NCI-H1417 treated with DMSO at 0.1 percent for 48 hours (cell line): ENCODE results near the gene SMYD3.
"Not testable (repeated sequence)": the region's sequence is repeated elsewhere in the genome, so short reads cannot be mapped to it uniquely, and the experiment has no call there.

Source experiments
- DNase-seq: peaks from one replicate; lab custom pipeline; 2025; lab: John Stamatoyannopoulos, UW

The SMYD3 gene

DNA sequence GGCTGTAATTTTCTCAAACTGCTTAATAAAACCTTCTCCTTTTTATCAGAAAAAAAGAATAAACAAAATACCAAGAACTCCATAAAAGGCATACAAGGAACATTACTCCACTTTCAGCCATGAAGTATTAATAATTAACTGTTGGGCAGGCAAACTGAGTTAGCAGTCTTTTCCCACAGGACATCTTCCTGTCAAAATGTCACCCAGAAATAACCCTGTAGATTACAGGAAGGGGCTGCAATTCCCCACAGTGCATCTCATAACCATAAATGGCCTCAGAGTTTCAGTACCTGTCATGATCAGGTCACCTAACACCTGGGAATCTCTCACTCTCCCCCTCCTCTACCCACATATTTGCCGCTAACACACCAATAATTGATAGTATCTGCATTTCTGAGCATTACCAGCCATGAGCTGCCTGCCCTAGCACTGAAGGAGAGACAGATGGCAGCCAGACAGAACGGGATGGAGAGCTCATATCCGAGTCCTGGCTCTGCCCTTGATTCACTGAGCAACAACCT is 475.0 kb downstream of the SMYD3 start:
- no peak for DNase-seq

DNA sequence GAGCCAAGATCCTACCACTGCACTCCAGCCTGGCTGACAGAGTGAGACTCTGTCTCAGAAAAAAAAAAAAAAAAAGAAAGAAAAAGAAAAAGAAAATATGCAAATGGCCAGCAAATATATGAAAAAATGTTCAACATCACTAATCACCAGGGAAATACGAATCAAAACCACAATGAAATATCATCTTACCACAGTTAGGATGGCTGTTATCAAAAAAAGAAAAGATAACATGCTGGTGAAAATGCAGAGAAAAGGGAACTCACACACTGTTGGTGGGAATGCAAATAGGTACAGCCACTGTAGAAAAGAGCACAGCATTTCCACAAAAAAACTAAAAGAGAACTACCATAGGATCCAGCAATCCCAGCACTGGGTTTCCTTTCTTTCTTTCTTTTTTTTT is 477.5 kb downstream of the SMYD3 start:
- DNase-seq = no peak

DNA sequence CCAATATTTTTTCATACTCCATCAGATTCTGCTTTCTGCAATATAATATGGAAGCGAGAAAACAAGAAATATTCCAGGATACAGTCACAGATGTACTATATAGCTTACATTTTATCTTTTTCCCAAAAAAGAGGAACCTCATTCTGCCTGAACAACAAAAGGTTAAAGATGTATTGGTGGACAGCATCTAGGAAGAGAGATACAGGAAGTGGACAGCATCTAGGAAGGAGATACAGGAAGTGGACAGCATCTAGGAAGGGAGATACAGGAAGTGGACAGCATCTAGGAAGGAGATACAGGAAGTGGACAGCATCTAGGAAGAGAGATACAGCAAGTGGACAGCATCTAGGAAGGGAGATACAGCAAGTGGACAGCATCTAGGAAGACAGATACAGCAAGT is 483.0 kb downstream of the SMYD3 start:
- DNase-seq = not testable (repeated sequence)

DNA sequence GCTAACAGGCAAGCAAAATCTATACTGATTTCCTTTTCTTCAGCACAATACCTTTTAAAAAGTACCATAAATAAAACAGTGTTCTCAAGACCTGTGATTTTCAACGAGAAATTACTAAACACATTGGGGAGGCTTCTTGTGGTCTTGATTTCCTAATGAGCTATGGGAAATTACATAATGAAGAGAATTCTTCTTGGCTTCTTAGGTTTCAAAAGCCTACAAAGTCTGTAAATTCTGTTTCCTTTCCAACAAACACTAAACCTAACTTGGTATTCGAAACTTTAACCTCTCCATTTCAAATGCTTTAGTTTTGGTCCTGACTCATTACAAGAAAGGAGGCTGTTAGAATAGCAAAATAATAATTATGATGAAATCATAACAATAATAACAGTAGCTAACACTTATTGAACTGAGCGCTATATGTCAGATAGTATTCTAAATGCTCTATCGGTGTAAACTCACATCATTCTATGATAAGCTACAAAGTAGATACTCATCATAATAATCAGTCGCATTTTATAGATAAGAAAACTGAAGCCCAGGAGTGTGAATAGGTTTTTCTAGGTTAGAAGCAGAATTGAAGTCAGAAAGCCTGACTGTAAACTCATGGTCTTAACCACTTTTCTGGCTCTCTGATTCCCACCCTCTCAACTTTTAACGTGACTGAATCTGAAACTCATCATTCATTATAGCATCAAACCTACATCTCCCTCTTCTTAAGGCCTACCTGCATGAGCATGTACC is 486.7 kb downstream of the SMYD3 start:
- no peak for DNase-seq

DNA sequence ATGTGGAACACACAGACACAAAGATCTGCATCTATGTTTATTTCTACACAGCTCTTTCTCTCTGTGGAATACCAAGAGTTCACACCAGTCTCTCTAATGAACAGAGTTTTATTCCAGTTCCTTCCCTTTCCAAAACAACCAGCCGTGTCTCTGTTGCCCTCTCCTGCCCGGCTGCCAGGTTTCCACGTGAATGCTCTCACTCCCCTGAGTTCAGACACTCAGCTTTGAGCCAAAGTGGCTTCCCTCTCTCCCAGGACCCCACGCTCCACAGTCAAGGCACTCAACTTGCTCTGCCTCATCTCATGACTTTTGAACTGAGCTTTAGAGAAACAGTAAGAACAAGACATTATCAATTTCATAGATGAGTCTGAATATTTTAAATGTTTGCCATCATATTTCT is 488.9 kb downstream of the SMYD3 start:
- no peak for DNase-seq

DNA sequence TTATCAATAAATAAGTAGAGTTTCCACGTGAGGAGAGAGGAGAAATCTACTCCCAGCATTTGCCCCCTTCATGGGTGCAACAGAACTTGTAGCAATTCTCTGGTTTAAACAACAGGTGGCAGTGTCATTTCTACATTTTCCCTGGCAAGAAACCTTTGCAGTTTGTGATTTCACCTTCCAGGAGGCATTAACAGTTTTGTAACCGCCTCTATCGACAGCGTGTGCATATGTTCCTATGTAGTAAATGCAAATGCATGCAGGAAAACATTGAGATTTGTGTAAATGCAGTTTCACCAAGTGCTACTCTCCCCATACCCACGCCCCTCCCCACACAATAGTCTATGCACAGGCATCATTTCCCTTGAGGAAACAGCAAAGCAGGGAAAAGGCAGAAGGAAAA is 494.7 kb downstream of the SMYD3 start:
- no peak for DNase-seq

DNA sequence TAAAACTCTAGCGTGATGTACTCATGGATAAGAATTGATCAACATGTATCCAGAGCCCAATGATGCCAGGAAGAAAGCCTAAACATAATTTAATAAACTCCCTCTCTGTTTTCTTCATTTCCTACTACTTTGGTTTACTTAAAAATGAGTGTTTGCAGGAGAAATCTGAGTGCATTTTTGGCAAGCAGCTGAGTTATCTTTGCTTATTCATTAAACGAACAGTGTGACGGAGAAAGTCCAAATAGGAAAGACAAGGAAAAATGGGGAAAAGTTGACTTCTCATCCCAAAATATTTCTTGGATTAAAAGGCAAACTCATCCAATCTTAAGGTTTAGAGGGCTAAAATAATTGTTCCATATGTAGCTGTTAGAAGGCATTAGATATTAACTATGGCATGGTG is 496.7 kb downstream of the SMYD3 start:
- no peak for DNase-seq

DNA sequence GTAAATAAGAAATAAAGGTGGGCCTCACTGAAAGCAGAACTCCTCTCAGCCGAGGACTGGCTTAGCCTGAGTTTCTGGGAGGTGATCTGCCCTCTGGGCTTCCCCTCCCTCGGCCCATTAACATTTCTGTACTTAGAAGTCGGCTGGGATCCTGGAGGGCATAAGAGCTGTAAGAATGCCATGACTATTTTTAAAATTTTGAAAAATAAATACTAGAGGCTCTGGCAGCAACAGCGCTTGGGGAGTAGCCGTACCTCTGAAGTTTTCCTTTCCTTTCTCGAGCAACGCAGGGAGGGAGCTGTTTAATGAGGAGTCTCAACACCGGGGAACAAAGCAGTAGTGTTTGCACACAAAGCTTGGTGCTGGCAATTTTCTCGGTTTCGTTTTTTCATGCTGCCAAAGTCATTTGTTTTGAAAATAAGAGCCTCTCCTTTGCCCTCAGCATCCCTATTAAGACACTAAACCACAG is 498.7 kb downstream of the SMYD3 start:
- DNase-seq = no peak

DNA sequence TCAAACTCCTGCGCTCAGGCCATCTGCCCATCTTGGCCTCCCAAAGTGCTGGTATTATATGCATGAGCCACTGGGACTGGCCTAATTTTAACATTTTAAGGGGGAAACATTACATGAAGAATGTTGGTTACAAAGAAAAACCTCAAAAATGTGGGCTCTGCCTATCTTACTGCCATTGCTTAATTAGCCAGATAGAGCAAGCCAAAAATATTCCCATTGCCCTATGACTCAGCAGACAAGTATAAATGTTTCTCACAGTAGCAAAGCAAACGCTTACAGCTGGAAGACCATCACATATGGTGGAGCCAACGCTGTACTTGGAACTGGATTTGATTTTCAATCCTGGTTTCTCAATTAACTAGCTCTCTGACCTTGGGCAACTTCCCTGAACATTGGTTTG is 502.0 kb downstream of the SMYD3 start:
- no peak for DNase-seq

DNA sequence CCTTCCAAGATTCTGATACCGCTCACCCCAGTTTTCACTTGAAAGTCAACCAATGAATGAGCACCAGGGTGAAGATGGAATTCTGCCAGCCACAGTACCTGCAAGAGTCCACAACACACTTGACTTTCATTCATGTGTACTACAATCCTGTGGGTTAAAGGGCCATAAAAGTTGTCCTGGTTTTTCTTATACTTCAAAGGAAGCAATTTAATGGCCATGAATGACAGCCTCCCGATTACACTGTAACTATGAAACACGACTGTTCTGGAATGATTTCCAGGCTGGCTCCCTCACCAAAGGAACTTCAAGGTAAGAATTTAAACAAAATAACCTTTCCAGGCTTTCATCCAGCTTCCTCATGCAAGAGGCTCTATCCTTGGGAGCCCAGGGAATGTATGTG is 502.8 kb downstream of the SMYD3 start:
- no peak for DNase-seq

DNA sequence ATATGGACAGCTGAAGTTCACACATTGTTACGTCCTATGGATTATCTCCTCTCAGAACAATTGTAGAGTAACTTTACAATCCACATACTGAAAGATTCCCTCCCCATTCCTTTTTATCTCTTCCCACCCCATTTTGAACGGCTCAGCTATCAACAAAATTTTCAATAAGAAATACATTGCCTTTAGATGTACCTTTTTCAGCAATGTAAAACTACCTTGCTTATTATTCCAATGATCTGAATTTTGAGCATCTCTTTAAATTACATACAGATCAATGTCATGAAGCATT is 503.7 kb downstream of the SMYD3 start:
- no peak for DNase-seq

DNA sequence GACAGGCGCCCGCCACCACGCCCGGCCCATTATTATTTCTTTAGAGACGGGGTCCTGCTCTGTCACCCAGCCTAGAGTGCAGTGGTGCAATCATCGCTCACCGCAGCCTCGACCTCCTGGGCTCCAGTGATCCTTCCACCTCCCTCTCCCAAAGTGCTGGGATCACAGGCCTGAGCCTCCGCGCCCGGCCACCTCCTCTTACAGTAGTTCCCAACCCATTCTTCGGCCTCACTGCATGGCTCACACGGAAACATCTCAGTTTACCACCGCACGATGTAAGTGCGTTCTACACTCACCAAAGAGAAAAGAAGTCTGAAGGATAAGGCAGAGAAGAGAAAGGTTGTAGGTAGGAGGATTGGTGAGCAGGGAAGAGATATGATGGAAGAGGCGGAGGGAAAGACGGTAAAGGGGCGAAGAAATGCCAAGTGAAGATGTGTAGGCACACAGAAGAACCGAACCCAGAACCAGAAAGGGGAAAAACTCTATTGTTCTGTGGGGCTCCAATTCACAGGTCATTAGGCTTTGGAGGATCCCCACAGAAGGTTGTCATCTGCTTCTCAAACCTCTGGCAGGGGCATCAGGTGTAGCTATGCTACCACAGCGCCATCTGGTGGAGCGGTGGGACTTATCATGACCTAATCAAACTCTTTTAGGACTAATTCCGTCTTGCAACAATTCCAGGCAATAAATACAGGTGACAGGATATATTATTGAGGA is 504.2 kb downstream of the SMYD3 start:
- DNase-seq = no peak

DNA sequence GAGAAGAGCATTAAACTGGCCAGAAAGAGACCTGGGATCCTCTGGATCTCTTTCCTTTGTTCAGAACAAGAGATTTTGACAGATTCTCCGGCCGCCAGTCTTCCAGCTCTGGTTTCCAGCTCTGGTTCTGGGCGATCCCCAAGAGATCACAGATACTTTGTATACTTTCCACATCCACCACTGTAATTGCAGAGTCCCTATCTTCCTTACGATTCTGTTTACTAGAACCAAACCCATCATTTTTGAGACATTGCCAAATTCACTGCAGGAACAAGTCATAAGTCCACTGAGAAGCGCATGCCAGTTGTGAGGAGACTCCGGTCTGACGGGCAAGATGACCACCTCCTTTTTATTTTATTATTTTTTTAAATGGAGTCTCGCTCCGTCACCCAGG is 505.2 kb downstream of the SMYD3 start:
- DNase-seq = no peak

DNA sequence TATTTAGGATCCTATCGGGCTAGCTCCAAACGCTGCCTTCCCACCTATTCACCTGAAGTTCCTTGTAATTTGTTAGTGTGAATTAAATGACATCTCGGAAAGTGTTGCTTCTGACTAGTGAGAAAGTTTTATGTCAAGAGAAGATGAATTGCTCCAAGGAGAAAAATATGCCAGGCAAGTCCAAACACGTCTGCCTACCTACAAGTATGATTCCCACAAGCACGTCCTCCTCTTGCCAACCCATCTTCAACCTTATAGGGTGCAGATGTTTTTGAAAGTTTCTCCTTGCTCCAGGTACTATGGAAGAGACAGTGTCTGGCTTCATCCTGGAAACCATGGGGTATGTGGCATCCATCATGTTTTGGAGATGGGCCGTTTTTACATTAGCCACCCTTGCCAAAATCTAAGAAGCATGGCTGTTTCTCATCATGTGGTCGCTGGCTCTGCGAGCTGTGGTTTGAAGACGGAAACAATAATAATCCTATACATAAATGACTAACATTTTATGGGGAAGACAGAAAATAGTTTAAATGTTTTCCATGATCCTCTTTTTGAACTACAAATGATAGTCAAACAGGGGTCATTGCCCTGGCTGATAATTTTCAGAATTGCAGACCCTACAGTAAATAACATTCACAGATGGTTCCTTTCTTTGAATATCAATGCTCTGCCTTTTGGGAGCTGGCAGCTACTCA is 505.8 kb downstream of the SMYD3 start:
- DNase-seq = no peak

DNA sequence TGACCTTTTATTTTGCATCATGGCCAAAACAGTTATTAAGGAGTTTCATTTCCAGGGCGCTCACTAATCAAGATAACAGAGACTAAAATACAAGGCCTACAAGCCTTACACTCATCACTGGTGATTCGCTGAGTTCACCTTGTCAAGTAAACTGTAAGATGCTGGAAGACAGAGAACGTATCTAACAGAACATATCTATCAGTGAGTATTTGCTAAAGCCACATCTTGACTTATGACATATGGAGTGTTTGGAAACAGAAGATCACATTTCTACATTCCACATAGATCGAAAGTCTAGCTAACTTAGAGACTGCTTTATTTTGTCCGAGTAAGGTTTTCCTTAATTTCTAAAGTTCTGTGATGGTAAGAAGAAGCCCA is 506.5 kb downstream of the SMYD3 start:
- DNase-seq = no peak

DNA sequence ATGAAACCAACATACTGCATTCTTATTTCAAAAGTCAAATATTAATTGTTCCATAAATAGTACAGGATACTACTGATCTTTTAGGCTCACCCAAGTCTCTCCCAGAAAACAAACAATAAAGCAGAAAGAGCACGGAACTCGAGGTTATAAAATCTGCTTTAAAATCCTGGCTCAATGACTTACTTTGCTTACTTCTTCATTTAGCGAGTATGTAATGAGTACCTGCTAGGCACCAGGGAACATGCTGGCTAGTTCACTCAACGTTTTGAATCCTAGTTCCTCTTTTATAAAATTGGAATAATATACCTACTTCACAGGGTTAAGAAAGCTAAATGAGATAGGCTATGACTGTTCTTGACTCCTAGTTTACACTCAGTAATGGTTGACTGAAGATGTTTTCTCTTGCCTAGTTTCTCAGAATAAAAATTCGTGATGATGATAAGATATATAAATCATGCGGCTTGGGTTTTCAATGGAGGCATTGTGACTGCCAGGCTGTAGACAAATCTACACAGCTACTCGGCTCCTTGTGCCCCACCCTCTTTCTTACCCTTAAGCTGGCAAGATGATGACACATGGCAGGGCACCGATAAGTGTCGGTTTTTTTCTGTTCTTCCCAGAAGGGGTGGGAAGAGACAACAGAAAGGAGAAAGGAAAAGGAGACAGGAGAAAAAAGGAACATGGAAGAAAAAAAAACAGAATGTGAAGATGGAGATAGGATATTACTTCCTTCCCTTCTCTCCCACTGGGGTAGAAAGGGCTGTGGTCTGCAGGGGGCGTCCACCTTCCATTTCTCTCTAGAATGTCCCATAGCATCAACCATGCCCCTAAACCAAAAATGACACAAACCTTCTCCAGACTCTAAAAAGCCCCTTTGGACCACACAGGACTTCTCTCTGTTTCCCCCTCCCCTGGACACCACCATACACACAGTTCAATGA is 507.1 kb downstream of the SMYD3 start:
- no peak for DNase-seq

DNA sequence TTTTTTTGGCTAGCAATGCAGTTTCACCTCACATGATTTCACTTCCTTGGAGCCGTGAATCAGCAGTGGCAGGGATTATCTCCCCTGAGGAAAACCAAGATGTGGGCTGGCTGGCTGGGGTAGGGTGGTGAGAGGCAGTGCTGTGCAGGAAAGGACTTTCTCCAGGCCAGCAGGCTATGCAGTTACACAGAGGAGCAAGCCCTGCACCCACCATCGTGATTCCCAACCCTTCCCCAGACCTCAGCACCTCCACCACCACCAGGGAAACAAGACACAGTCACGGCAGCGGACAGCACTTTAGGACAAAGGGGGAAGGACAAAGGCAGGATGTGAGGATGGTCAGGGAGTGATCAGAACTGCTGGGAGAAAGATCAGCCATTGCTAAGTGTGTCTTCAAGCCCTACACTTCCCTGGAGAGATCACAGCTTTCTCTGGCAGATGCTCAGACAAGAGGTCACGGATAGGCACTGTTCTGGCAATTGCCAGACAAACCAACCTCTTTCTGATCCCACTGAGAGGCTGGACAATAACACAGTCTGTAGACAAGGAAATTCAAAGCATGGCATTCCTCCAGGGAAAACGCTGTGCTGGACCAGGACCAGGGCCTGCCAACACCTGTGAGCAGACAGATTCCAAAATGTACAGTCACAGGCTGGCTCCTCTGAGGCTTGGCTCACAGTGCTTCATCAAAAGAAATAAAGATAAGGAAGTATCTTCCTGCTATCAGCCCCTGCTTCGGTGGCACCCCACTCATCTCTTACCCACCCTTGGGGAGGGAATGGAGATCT is 509.4 kb downstream of the SMYD3 start:
- DNase-seq = no peak

DNA sequence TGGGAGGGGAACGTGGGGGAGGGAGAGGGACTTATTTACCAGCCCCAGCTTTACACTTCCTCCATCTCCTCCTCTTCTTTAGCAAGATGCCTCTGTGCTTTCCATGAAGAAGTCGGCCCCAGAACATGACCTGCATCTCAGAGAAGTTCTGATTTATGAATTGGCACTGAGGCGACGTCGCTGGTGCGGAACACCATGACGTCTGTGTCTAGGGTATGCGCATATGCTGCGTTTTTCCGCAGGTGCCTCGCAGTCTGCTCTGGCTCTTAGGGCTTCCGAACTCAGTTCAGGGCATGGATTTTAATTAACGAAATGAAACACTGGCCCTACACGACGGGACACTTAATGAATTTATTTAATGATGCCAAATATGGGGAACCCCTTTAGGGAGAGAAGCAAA is 510.3 kb downstream of the SMYD3 start:
- DNase-seq = no peak

DNA sequence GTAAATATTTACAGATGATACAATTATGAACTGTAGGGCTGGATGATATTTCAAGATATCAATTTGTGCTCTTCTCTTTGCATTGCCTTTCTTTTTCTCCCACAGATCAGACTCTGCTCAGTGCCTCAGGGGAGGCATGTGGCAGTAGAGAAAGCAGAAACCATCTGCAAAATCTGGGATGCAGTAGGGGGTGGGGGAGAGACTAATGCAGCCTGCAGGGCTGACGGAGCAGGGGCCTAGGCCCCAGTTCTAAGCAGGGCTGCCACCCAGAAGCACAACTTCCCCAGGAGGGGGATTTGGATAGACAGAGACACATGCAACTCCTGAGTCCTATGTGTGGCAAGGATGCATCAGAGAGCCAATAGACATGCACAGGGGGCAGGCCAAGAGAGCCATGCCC is 511.6 kb downstream of the SMYD3 start:
- DNase-seq = no peak

DNA sequence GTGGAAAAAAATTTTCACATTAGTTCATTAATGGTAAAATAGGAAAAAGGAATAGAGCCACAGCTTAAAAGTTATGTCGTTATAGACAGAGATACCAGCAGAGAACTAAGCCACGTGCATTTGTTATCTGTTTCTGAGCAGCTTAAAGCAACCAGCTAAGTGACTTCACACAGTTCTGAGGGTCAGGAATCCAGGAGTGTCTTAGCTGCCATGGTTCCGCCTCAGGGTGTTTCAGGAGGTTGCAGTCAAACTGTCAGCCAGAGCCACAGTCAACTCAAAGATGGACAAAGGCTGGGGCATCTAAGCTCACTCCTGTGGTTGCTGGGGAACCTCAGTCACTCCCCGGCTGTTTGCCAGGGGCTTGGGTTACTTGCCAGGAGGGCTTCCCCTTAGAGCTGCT is 515.8 kb downstream of the SMYD3 start:
- DNase-seq = no peak

DNA sequence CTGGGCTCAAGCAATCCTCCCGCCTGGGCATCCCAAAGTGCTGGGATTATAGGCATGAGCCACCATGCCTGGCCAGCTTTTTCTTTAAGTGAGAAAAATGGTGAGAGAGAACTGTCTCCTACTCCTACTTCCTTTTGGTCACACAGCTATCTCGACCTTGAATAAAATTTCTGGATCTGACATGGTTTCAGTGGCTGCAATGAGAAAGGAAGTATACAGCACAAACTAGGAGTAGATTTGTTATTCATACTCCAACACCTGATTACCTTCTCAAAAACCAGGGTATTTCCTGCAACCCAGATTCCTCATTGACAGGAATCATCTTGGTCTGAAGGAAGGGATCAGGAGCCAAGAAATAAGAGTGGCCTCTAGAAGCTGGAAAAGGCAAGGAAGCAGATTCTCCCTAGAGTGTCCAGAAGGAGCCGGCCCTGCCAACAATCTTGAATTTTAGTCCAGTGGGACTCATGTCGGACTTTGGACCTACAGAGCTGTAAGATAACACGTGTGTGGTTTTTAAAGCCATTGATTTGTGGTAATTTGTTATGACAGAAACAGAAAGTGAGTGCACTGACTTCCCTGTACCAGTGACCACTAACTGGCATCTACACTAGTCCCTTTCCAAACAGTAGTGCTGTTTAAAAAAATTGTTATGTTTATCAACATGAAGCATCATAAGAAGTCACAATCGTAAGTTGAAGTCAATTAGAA is 516.6 kb downstream of the SMYD3 start:
- DNase-seq = no peak
